Gastroesophageal sphincter (tissue), 4 donors: ENCODE measurements around the gene PTPRE. TPM values are rescaled to one million over a fixed set of nuclear protein-coding genes. Genes with fewer than 3 reads are reported as not detected.

Experiments
- ATAC-seq: fragments of 150-250 bp; one replicate; pipeline ENCODE4 v1.9.1; 2016; ENCODE audit warnings: mild to moderate bottlenecking, moderate library complexity
- H3K27ac ChIP-seq, 4 donors: fragments of 200-600 bp; sonication (generic) in 3 of 4; 1 replicate in 3 of 4; 2 replicates in 1 of 4; pipeline ENCODE4 v1.5.1; 2016 to 2019
- H3K27me3 ChIP-seq: fragments of 200-600 bp; sonication (generic); one replicate; pipeline ENCODE4 v1.5.1; 2019
- H3K36me3 ChIP-seq, 2 donors: fragments of 200-600 bp; sonication (generic); one replicate each; pipeline ENCODE4 v1.5.1; 2019; ENCODE audit warnings: control low read depth in 1 of 2
- H3K4me1 ChIP-seq, 3 donors: fragments of 200-600 bp; sonication (generic); 1 replicate in 2 of 3; 2 replicates in 1 of 3; pipeline ENCODE4 v1.5.1; 2016 to 2019; ENCODE audit warnings: control low read depth in 2 of 3
- H3K4me3 ChIP-seq, 2 donors: fragments of 200-600 bp; sonication (generic); one replicate each; pipeline ENCODE4 v1.5.1; 2019; ENCODE audit warnings: mild to moderate bottlenecking in 1 of 2, moderate library complexity in 1 of 2
- H3K9me3 ChIP-seq, 3 donors: fragments of 200-600 bp; sonication (generic); one replicate each; pipeline ENCODE4 v1.5.1; 2017 to 2019; ENCODE audit warnings: control low read depth in 2 of 3
- CTCF ChIP-seq, 4 experiments: fragments of 200-600 bp in 2 of 4; fragments of 450-650 bp in 2 of 4; sonication (generic) in 1 of 4; IDR thresholded peaks; one replicate each; pipeline ENCODE4 v1.5.1; 2017 to 2019; ENCODE audit warnings: antibody characterized with exemption in 4 of 4, mild to moderate bottlenecking in 2 of 4, moderate library complexity in 2 of 4
- EP300 ChIP-seq: sonication (generic); formaldehyde crosslinking; IDR thresholded peaks from one replicate; pipeline ENCODE4 v1.6.1; 2017; ENCODE audit warnings: antibody characterized with exemption, mild to moderate bottlenecking
- POLR2A ChIP-seq, 2 donors: fragments of 450-650 bp; IDR thresholded peaks; one replicate each; pipeline ENCODE4 v1.6.1; 2017; ENCODE audit warnings: antibody characterized with exemption in 2 of 2, mild to moderate bottlenecking in 2 of 2, moderate library complexity in 1 of 2
- POLR2AphosphoS5 ChIP-seq: sonication (generic); formaldehyde crosslinking; IDR thresholded peaks from one replicate; pipeline ENCODE4 v1.6.1; 2017; ENCODE audit warnings: antibody characterized with exemption
- WGBS, 2 donors: methylation state at CpG; one replicate each; pipeline ENCODE4 v1.1.5; 2018; ENCODE audit warnings: low coverage in 1 of 2; 5-methylcytosine and 5-hydroxymethylcytosine counted together
- total RNA-seq, 4 donors: library from RNA; depleted of rRNA; stranded (reverse); fragments of >200 nt; gene quantifications; one replicate each; pipeline ENCODE4 v1.1.0, GENCODE V29; 2016

The PTPRE gene
- total RNA-seq, 4 donors from 2014 or later = 6.4 to 16.4 (median 8.5) TPM

- TF ChIP-seq EP300 (no peak), CTCF (IDR thresholded peaks at IDR 0.05) (no peak), POLR2A (IDR thresholded peaks at IDR 0.05) (no peak), POLR2AphosphoS5 (no peak)
- 94 to 97% methylated on average over 5 to 9 of the region's 25 CpGs for WGBS, 2 donors
- Histone ChIP-seq H3K4me1 (peaks cover 0 to 8% (median 2%) of the 10 kb centered on the region in 3 donors), H3K9me3 (no peaks in the 10 kb centered on the region), H3K36me3 (peaks cover 0 to 30% of the 10 kb centered on the region in 2 donors), H3K27me3 (no peaks in the 10 kb centered on the region), H3K4me3 (no peak overlapping the region), H3K27ac (no peak overlapping the region)
- ATAC-seq = no peak
Measured at GRCh38 chr10:128055061-128055868, 148.4 kb downstream of the PTPRE start.

- H3K36me3 ChIP-seq = peaks cover 0 to 30% of the 10 kb centered on the region in 2 donors
- no peak for TF ChIP-seq POLR2AphosphoS5
- no peak for TF ChIP-seq CTCF (IDR thresholded peaks at IDR 0.05)
- TF ChIP-seq POLR2A (IDR thresholded peaks at IDR 0.05) = no peak
- TF ChIP-seq EP300 = no peak
- H3K27ac ChIP-seq = no peak overlapping the region
Measured at GRCh38 chr10:128056303-128057050, 149.6 kb downstream of the PTPRE start.

GRCh38 chr10:128058106-128058749, 151.3 kb downstream of the PTPRE start:
- Histone ChIP-seq H3K27ac (no peak overlapping the region), H3K9me3 (no peaks in the 10 kb centered on the region), H3K36me3 (peaks cover 0 to 23% of the 10 kb centered on the region in 2 donors), H3K4me1 (peaks cover 0 to 20% (median 1%) of the 10 kb centered on the region in 3 donors), H3K4me3 (no peak overlapping the region), H3K27me3 (peaks cover 14% of the 10 kb centered on the region)
- no peak for TF ChIP-seq CTCF (IDR thresholded peaks at IDR 0.05)
- no peak for TF ChIP-seq POLR2A (IDR thresholded peaks at IDR 0.05)
- TF ChIP-seq EP300 = no peak
- TF ChIP-seq POLR2AphosphoS5 = no peak
- ATAC-seq = no peak
- 92% methylated on average over 4 of the region's 9 CpGs; no CpG with 5 or more reads in 1 of the 2 donors for WGBS, 2 donors

More at GRCh38 chr10:128056303-128057050, 149.6 kb downstream of the PTPRE start:
- Histone ChIP-seq H3K4me1 (peaks cover 0 to 8% (median 0%) of the 10 kb centered on the region in 3 donors), H3K27me3 (no peaks in the 10 kb centered on the region), H3K4me3 (no peak overlapping the region), H3K9me3 (no peaks in the 10 kb centered on the region)
- whole genome bisulfite sequencing, 2 donors = 63 to 73% methylated on average over 1 to 8 of the region's 17 CpGs
- ATAC-seq = no peak

GRCh38 chr10:128058750-128059134, 151.8 kb downstream of the PTPRE start:
- Histone ChIP-seq H3K9me3 (no peaks in the 10 kb centered on the region), H3K27ac (no peak overlapping the region), H3K4me1 (peaks cover 0 to 25% (median 5%) of the 10 kb centered on the region in 3 donors), H3K36me3 (peaks cover 0 to 23% of the 10 kb centered on the region in 2 donors), H3K27me3 (peaks cover 16% of the 10 kb centered on the region), H3K4me3 (no peak overlapping the region)
- ATAC-seq = no peak
- no peak for TF ChIP-seq POLR2A (IDR thresholded peaks at IDR 0.05)
- TF ChIP-seq CTCF (IDR thresholded peaks at IDR 0.05) = no peak
- TF ChIP-seq EP300 = no peak
- no peak for TF ChIP-seq POLR2AphosphoS5
